A673 (cell line): ENCODE results near the gene CMTM3.

Experiments
- EZH2 ChIP-seq: fragments of 200-600 bp; sonication (generic); IDR thresholded peaks from 2 replicates; pipeline ENCODE4 v1.6.1; 2017; ENCODE audit warnings: borderline replicate concordance, low read depth, mild to moderate bottlenecking, mixed read lengths, antibody characterized with exemption, low read length; ENCODE audit not compliant: poor library complexity, severe bottlenecking
- TF ChIP-seq, protein P1 (sequence below): fragments of 300-800, 200-600 bp; sonication (generic); conservative IDR thresholded peaks from 2 replicates; pipeline ENCODE4 v1.5.1; 2017; ENCODE audit warnings: low read depth, mild to moderate bottlenecking, antibody characterized with exemption, low read length, moderate library complexity, mixed read lengths

DNA sequence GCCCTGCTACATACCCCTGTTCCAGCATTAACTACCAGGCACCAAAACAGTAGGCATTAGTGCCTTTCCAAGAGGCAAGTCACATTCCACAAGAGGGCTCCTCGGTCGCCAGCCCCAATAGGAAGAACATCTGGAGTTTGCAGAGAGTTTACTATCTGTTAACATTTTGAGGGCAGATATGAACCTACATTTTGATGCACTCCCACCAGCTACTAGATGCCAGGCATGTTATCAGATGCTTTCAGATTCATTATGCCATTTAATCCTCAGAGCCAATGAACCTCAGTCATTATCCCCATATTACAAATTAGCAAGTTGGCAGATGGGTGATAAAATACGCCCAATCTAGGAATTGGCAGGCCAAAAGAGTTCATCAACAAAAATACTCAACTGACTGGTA lies 29.4 kb upstream of the CMTM3 start:
- TF ChIP-seq EZH2: no peak
- TF ChIP-seq, protein P1, sequence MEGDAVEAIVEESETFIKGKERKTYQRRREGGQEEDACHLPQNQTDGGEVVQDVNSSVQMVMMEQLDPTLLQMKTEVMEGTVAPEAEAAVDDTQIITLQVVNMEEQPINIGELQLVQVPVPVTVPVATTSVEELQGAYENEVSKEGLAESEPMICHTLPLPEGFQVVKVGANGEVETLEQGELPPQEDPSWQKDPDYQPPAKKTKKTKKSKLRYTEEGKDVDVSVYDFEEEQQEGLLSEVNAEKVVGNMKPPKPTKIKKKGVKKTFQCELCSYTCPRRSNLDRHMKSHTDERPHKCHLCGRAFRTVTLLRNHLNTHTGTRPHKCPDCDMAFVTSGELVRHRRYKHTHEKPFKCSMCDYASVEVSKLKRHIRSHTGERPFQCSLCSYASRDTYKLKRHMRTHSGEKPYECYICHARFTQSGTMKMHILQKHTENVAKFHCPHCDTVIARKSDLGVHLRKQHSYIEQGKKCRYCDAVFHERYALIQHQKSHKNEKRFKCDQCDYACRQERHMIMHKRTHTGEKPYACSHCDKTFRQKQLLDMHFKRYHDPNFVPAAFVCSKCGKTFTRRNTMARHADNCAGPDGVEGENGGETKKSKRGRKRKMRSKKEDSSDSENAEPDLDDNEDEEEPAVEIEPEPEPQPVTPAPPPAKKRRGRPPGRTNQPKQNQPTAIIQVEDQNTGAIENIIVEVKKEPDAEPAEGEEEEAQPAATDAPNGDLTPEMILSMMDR: no peak
